A172 (cell line): ENCODE data around the gene ZAR1L. TPM values are rescaled to one million over a fixed set of nuclear protein-coding genes. Genes with fewer than 3 reads are reported as not detected.

Experiments
- DNase-seq: peaks from one replicate; pipeline ENCODE4 v3.0.0-alpha.2; 2015; ENCODE audit warnings: low spot score
- total RNA-seq: library from RNA; depleted of rRNA; stranded (reverse); fragments of >200 nt; shearing (Covaris generic); gene quantifications from 2 replicates; pipeline ENCODE4 v1.2.3, GENCODE V29; 2014

Gene ZAR1L
- total RNA-seq, 1 experiment from 2014 or later: not detected

- no peak for DNase-seq
Measured at GRCh38 chr13:32302461-32302860, 12.7 kb downstream of the ZAR1L start.

GRCh38 chr13:32300920-32301319, 14.2 kb downstream of the ZAR1L start:
- no peak for DNase-seq

GRCh38 chr13:32300406-32300805, 14.8 kb downstream of the ZAR1L start:
- DNase-seq: no peak

GRCh38 chr13:32299893-32300292, 15.3 kb downstream of the ZAR1L start:
- DNase-seq: no peak

GRCh38 chr13:32298695-32299094, 16.5 kb downstream of the ZAR1L start:
- DNase-seq: no peak

- DNase-seq: no peak
Measured at GRCh38 chr13:32297206-32297605, 18.0 kb downstream of the ZAR1L start.

- no peak for DNase-seq
Measured at GRCh38 chr13:32285633-32285965, 29.6 kb downstream of the ZAR1L start.

- DNase-seq: peak; percentile 66
Measured at GRCh38 chr13:32284927-32285632, 30.1 kb downstream of the ZAR1L start.

GRCh38 chr13:32282096-32282711, 33.0 kb downstream of the ZAR1L start:
- DNase-seq: no peak

- no peak for DNase-seq
Measured at GRCh38 chr13:32281096-32281495, 34.1 kb downstream of the ZAR1L start.

- DNase-seq: no peak
Measured at GRCh38 chr13:32278426-32278825, 36.7 kb downstream of the ZAR1L start.

GRCh38 chr13:32277839-32278238, 37.3 kb downstream of the ZAR1L start:
- DNase-seq: no peak

GRCh38 chr13:32272021-32272683, 43.0 kb downstream of the ZAR1L start:
- no peak for DNase-seq

- DNase-seq: no peak
Measured at GRCh38 chr13:32267836-32268439, 47.2 kb downstream of the ZAR1L start.

- no peak for DNase-seq
Measured at GRCh38 chr13:32266130-32266529, 49.0 kb downstream of the ZAR1L start.

GRCh38 chr13:32265726-32266125, 49.4 kb downstream of the ZAR1L start:
- no peak for DNase-seq

GRCh38 chr13:32264407-32264806, 50.8 kb downstream of the ZAR1L start:
- DNase-seq: peak; percentile 26

GRCh38 chr13:32262619-32263018, 52.5 kb downstream of the ZAR1L start:
- DNase-seq: no peak

GRCh38 chr13:32262165-32262564, 53.0 kb downstream of the ZAR1L start:
- no peak for DNase-seq

- DNase-seq: peak; percentile 76
Measured at GRCh38 chr13:32261567-32261966, 53.6 kb downstream of the ZAR1L start.

GRCh38 chr13:32259116-32259515, 56.0 kb downstream of the ZAR1L start:
- DNase-seq: no peak

- DNase-seq: no peak
Measured at GRCh38 chr13:32257649-32258048, 57.5 kb downstream of the ZAR1L start.

- no peak for DNase-seq
Measured at GRCh38 chr13:32256243-32256642, 58.9 kb downstream of the ZAR1L start.
